Measurements from ENCODE around the gene TCF7. TPM values are rescaled to one million over a fixed set of nuclear protein-coding genes. Genes with fewer than 3 reads are reported as not detected.

TCF7 gene
- total and polyA plus RNA-seq, 7 donors: 0.24 to 2.6 (median 1.0) TPM

GRCh38 chr5:134114886-134115805 lies 665 bp downstream of the TCF7 start:
- Histone ChIP-seq H3K27ac (no peak overlapping the region), H3K4me3 (peak overlapping the region; percentile 73), H3K9me3 (no peaks in the 10 kb centered on the region), H3K27me3 (ENCODE audit: insufficient read depth in 3 of 3, low read length in 2 of 3) (peaks cover 0 to 18% (median 7%) of the 10 kb centered on the region in 3 donors), H3K36me3 (ENCODE audit: insufficient read depth in 1 of 2, low read depth in 1 of 2) (no peaks in the 10 kb centered on the region), H3K4me1 (peaks cover 13% of the 10 kb centered on the region)
- 6 to 16% (median 7%) methylated on average over 30 to 110 of the region's 110 CpGs for WGBS, 3 donors
- no peak for ATAC-seq
- intact Hi-C loops (cut with DNase I): no loop called here
- DNase-seq: peak in 1 of 2 donors; percentile 42
- TF ChIP-seq CTCF (IDR thresholded peaks at IDR 0.05): no peak

- H3K36me3 ChIP-seq (ENCODE audit: insufficient read depth in 1 of 2, low read depth in 1 of 2): no peaks in the 10 kb centered on the region
- TF ChIP-seq CTCF (IDR thresholded peaks at IDR 0.05): no peak
- H3K9me3 ChIP-seq: no peaks in the 10 kb centered on the region
- DNase-seq (no peak), ATAC-seq (no peak)
- H3K27ac ChIP-seq: no peak overlapping the region
- H3K4me3 ChIP-seq: no peak overlapping the region
- WGBS, 3 donors: 63 to 70% (median 66%) methylated on average over 13 of the region's 13 CpGs
- peaks cover 0 to 18% (median 7%) of the 10 kb centered on the region in 3 donors for H3K27me3 ChIP-seq (ENCODE audit: insufficient read depth in 3 of 3, low read length in 2 of 3)
- H3K4me1 ChIP-seq: peaks cover 13% of the 10 kb centered on the region
- intact Hi-C loops (cut with DNase I): no loop called here
Observed at GRCh38 chr5:134115806-134116175, 1.3 kb downstream of the TCF7 start.

- no peak for ATAC-seq
- Histone ChIP-seq H3K4me3 (no peak overlapping the region), H3K4me1 (peaks cover 13% of the 10 kb centered on the region), H3K27me3 (ENCODE audit: insufficient read depth in 3 of 3, low read length in 2 of 3) (peaks cover 0 to 18% (median 7%) of the 10 kb centered on the region in 3 donors), H3K9me3 (no peaks in the 10 kb centered on the region), H3K36me3 (ENCODE audit: insufficient read depth in 1 of 2, low read depth in 1 of 2) (no peaks in the 10 kb centered on the region), H3K27ac (no peak overlapping the region)
- 84 to 91% (median 88%) methylated on average over 10 of the region's 10 CpGs for WGBS, 3 donors
- intact Hi-C loops (cut with DNase I): no loop called here
- TF ChIP-seq CTCF (IDR thresholded peaks at IDR 0.05): no peak
- no peak for DNase-seq
Observed at GRCh38 chr5:134116286-134116685, 1.8 kb downstream of the TCF7 start.

GRCh38 chr5:134116789-134117761 lies 2.6 kb downstream of the TCF7 start:
- Histone ChIP-seq H3K27ac (no peak overlapping the region), H3K4me3 (no peak overlapping the region), H3K36me3 (ENCODE audit: insufficient read depth in 1 of 2, low read depth in 1 of 2) (no peaks in the 10 kb centered on the region), H3K9me3 (no peaks in the 10 kb centered on the region), H3K4me1 (peaks cover 13% of the 10 kb centered on the region), H3K27me3 (ENCODE audit: insufficient read depth in 3 of 3, low read length in 2 of 3) (peaks cover 0 to 15% (median 7%) of the 10 kb centered on the region in 3 donors)
- no peak for DNase-seq
- no peak for ATAC-seq
- no peak for TF ChIP-seq CTCF (IDR thresholded peaks at IDR 0.05)
- WGBS, 3 donors: 89 to 98% (median 92%) methylated on average over 12 of the region's 12 CpGs
- intact Hi-C loops (cut with DNase I): no loop called here

All from psoas muscle (tissue), 8 donors.